Activated naive CD4-positive, alpha-beta T cell treated with anti-CD3 and anti-CD28 coated beads, Interleukin-2, amount 50 U/mL, for 24 hours (primary cell): Measurements from ENCODE around the gene RTP5.
A peak's percentile ranks its signal among the peaks of the same experiment; 100 is the strongest.
"Not testable (repeated sequence)": the region's sequence is repeated elsewhere in the genome, so short reads cannot be mapped to it uniquely, and the experiment has no call there.

Experiments used
- H3K27ac Mint-ChIP-seq: one replicate; pipeline ENCODE4 v1.8.0; 2021; ENCODE audit warnings: mild to moderate bottlenecking, mixed read lengths
- H3K27me3 Mint-ChIP-seq: one replicate; pipeline ENCODE4 v1.8.0; 2021; ENCODE audit warnings: mixed read lengths
- H3K36me3 Mint-ChIP-seq: one replicate; pipeline ENCODE4 v1.8.0; 2021; ENCODE audit warnings: mixed read lengths
- H3K4me1 Mint-ChIP-seq: one replicate; pipeline ENCODE4 v1.8.0; 2021; ENCODE audit warnings: mixed read lengths
- H3K4me3 Mint-ChIP-seq: one replicate; pipeline ENCODE4 v1.8.0; 2021; ENCODE audit warnings: mild to moderate bottlenecking, mixed read lengths
- H3K9me3 Mint-ChIP-seq: one replicate; pipeline ENCODE4 v1.8.0; 2021; ENCODE audit warnings: mixed read lengths

The RTP5 gene

GRCh38 chr2:241871538-241872312 is 2.2 kb downstream of the RTP5 start:
- H3K36me3 Mint-ChIP-seq = no peaks in the 10 kb centered on the region
- no peak overlapping the region for H3K27ac Mint-ChIP-seq
- no peaks in the 10 kb centered on the region for H3K9me3 Mint-ChIP-seq
- H3K27me3 Mint-ChIP-seq = no peaks in the 10 kb centered on the region
- peaks cover 35% of the 10 kb centered on the region for H3K4me1 Mint-ChIP-seq
- H3K4me3 Mint-ChIP-seq = no peak overlapping the region

DNA sequence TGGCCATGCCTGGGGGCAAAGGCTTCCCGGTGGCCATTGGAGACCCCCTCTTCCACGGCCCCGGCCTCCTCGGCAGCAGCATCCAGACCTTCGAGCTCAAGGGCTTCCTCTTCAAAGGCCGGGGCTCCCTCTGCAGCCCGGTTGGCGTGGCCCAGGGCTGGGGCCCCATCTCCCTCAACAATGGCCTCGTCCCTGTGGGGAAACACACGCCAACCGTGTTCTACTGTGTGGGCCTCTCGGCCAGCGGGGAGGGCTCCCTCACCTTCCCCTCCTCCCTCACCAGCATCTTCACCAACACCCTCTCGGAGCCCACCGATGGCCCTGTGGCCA is 2.7 kb downstream of the RTP5 start:
- Mint-ChIP-seq H3K4me1 (peaks cover 35% of the 10 kb centered on the region), H3K4me3 (no peak overlapping the region), H3K27ac (no peak overlapping the region), H3K36me3 (no peaks in the 10 kb centered on the region), H3K9me3 (no peaks in the 10 kb centered on the region), H3K27me3 (no peaks in the 10 kb centered on the region)

GRCh38 chr2:241873081-241873802 is 3.7 kb downstream of the RTP5 start:
- Mint-ChIP-seq H3K27ac (peak overlapping the region; percentile 68), H3K36me3 (no peaks in the 10 kb centered on the region), H3K4me1 (peaks cover 25% of the 10 kb centered on the region), H3K27me3 (no peaks in the 10 kb centered on the region), H3K4me3 (no peak overlapping the region), H3K9me3 (no peaks in the 10 kb centered on the region)

GRCh38 chr2:241873803-241874110 is 4.2 kb downstream of the RTP5 start:
- Mint-ChIP-seq H3K27me3 (no peaks in the 10 kb centered on the region), H3K27ac (peak overlapping the region; percentile 68), H3K4me1 (peaks cover 20% of the 10 kb centered on the region), H3K9me3 (no peaks in the 10 kb centered on the region), H3K4me3 (no peak overlapping the region), H3K36me3 (no peaks in the 10 kb centered on the region)

GRCh38 chr2:241874277-241874925 is 4.9 kb downstream of the RTP5 start:
- H3K4me3 Mint-ChIP-seq = no peak overlapping the region

DNA sequence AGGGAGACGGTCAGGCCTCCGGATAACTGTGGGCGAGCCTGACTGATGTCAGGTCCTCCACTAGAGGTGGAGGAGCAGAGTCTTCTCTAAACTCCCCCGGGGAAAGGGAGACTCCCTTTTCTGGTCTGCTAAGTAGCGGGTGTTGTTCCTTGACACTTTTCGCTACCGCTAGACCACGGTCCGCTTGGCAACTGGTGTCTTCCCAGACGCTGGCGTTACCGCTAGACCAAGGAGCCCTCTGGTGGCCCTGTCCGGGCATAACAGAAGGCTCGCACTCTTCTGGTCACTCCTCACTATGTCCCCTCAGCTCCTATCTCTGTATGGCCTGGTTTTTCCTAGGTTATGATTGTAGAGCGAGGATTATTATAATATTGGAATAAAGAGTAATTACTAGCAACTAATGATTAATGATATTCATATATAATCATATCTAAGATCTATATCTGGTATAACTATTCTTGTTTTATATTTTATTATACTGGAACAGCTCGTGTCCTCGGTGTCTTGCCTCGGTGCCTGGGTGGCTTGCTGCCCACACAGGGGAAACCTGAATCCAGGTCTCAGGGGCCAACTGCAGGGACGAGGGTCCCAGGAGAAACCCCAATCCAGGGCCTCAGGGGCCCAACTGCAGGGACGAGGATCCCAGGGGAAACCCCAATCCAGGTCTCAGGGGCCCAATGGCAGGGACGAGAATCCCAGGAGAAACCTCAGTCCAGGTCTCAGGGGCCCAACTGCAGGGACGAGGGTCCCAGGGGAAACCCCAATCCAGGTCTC is 6.4 kb downstream of the RTP5 start:
- not testable (repeated sequence) for H3K4me3 Mint-ChIP-seq, H3K36me3 Mint-ChIP-seq, H3K27me3 Mint-ChIP-seq, H3K9me3 Mint-ChIP-seq
- Mint-ChIP-seq H3K27ac (peak overlapping the region; percentile 60), H3K4me1 (peaks cover 15% of the 10 kb centered on the region)

More at GRCh38 chr2:241874277-241874925, 4.9 kb downstream of the RTP5 start:
- H3K27ac Mint-ChIP-seq = no peak overlapping the region
- no peaks in the 10 kb centered on the region for H3K27me3 Mint-ChIP-seq
- H3K36me3 Mint-ChIP-seq = no peaks in the 10 kb centered on the region
- H3K4me1 Mint-ChIP-seq = peaks cover 14% of the 10 kb centered on the region
- H3K9me3 Mint-ChIP-seq = no peaks in the 10 kb centered on the region

- no peaks in the 10 kb centered on the region for H3K27me3 Mint-ChIP-seq
- H3K4me1 Mint-ChIP-seq = peaks cover 13% of the 10 kb centered on the region
- no peaks in the 10 kb centered on the region for H3K36me3 Mint-ChIP-seq
- no peak overlapping the region for H3K27ac Mint-ChIP-seq
- no peak overlapping the region for H3K4me3 Mint-ChIP-seq
- H3K9me3 Mint-ChIP-seq = no peaks in the 10 kb centered on the region
Observed at GRCh38 chr2:241876528-241877196, 7.1 kb downstream of the RTP5 start.

DNA sequence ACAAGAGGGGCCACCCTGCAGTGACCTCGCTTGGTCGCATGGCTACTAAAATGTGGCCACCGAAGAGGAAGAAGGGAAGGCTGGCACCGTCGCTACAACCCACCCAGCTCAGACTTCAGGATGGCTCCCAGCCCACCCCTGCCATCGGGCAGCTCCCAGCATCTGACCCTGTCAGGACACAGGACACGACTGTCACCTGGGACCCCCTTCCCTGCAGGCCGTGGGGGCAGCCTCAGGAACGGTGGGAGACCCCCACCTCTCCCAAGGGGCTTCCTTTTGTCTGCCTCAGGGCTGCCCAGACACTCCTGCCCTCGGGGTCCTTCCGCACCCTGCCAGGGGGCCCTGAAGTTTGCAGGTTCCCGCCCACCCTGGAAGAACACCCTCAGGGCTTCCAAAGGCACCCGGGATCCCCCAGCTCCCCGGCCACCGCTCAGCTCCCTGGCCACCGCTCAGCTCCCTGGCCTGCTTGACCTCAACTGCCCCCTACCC is 7.7 kb downstream of the RTP5 start:
- no peak overlapping the region for H3K27ac Mint-ChIP-seq

DNA sequence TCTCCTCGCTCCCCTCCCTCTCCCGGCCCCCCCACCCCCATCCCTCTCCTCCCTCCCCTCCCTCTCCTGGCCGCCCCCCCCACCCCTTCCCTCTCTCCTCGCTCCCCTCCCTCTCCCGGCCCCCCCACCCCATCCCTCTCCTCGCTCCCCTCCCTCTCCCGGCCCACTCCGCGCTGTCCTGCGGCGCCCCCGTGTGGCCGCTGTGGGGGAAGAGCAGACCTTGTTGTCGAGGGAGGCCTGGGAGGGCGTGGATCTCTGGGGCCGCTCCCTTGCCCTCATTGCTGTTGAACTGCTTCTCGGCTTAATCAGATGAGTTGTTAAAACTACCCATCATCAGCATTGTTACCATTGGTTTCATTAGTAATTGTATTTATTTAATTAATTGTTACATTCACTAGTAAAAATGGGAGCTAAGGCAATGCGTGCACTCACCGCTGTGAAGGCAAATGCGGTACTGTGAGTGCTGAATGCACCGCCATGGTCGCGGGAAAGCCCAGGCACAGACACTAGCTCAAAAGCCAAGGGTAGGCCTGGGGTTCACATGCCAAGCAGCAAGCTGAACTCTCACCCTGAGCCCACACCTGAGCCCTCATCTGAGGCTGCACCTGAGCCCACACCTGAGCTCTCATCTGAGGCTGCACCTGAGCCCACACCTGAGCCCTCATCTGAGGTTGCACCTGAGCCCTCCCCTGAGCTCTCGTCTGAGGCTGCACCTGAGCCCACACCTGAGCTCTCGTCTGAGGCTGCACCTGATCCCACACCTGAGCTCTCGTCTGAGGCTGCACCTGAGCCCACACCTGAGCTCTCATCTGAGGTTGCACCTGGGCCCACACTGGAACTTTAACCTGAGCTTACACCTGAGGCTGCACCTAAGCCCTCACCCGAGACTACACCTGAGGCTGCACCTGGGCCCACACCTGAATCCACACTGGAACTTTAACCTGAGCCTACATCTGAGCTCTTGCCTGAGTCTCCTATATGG is 8.8 kb downstream of the RTP5 start:
- H3K27ac Mint-ChIP-seq = peak overlapping the region; percentile 4
- H3K4me3 Mint-ChIP-seq = no peak overlapping the region
- peaks cover 25% of the 10 kb centered on the region for H3K4me1 Mint-ChIP-seq

More for the DNA sequence above, 7.7 kb downstream of the RTP5 start:
- Mint-ChIP-seq H3K9me3 (no peaks in the 10 kb centered on the region), H3K4me1 (peaks cover 15% of the 10 kb centered on the region), H3K4me3 (no peak overlapping the region), H3K27me3 (no peaks in the 10 kb centered on the region), H3K36me3 (no peaks in the 10 kb centered on the region)

GRCh38 chr2:241879326-241879725 is 9.8 kb downstream of the RTP5 start:
- peaks cover 29% of the 10 kb centered on the region for H3K4me1 Mint-ChIP-seq
- H3K9me3 Mint-ChIP-seq = no peaks in the 10 kb centered on the region
- H3K27ac Mint-ChIP-seq = no peak overlapping the region
- no peak overlapping the region for H3K4me3 Mint-ChIP-seq
- H3K36me3 Mint-ChIP-seq = peaks cover under 1% of the 10 kb centered on the region
- H3K27me3 Mint-ChIP-seq = no peaks in the 10 kb centered on the region

More for the DNA sequence above, 8.8 kb downstream of the RTP5 start:
- H3K36me3 Mint-ChIP-seq = no peaks in the 10 kb centered on the region
- no peaks in the 10 kb centered on the region for H3K9me3 Mint-ChIP-seq
- H3K27me3 Mint-ChIP-seq = no peaks in the 10 kb centered on the region

DNA sequence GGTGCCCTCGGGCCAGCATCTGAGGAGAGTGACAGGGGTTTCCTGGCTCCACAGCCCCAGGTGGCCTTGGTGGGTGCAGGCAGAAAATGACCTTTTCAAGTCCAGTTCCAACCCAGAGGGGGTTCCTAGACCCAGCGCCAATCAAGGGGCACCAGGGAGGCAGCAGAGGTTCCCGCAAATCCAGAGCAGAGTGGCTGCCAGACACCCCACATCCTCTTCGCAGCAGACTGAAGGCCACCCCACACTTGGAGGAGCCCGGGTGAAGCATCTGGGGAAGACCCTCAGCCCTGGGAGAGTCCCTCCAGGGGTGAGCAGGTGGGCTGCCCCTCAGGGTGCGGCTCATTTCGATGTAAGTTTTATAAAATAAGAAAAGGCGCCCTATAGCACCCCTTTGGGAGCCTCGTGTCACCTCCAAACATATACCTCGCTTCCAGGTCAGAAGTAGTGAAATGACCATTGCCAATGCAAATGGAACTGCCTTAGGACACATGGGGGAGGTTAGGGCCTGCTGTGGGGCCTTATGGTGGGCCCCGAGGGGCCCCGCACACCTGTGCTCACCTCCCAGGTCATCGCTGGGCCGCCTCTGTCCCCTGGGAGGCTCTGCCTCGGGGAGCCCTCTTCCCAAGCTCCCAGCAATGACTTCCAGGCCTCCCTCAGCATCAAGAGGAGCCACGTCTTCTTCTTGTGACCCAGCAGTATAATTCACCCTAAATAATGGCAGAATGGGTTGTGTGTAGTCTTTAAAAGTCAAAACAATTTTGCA is 11.0 kb downstream of the RTP5 start:
- peak overlapping the region; percentile 92 for H3K4me3 Mint-ChIP-seq
- H3K27me3 Mint-ChIP-seq = no peaks in the 10 kb centered on the region
- H3K36me3 Mint-ChIP-seq = peaks cover 2% of the 10 kb centered on the region
- H3K9me3 Mint-ChIP-seq = no peaks in the 10 kb centered on the region
- peaks cover 31% of the 10 kb centered on the region for H3K4me1 Mint-ChIP-seq
- peak overlapping the region; percentile 92 for H3K27ac Mint-ChIP-seq

GRCh38 chr2:241882091-241882625 is 12.6 kb downstream of the RTP5 start:
- Mint-ChIP-seq H3K36me3 (peaks cover 4% of the 10 kb centered on the region), H3K4me3 (peak overlapping the region; percentile 92), H3K27ac (peak overlapping the region; percentile 94), H3K9me3 (no peaks in the 10 kb centered on the region), H3K4me1 (peaks cover 44% of the 10 kb centered on the region), H3K27me3 (no peaks in the 10 kb centered on the region)

- H3K4me3 Mint-ChIP-seq = no peak overlapping the region
- no peaks in the 10 kb centered on the region for H3K27me3 Mint-ChIP-seq
- no peak overlapping the region for H3K27ac Mint-ChIP-seq
- peaks cover 56% of the 10 kb centered on the region for H3K4me1 Mint-ChIP-seq
- H3K9me3 Mint-ChIP-seq = no peaks in the 10 kb centered on the region
- peaks cover 9% of the 10 kb centered on the region for H3K36me3 Mint-ChIP-seq
Observed at GRCh38 chr2:241884951-241885290, 15.4 kb downstream of the RTP5 start.
